Liver (tissue), 9 donors: ENCODE data around the gene TTC39A. TPM values are rescaled to one million over a fixed set of nuclear protein-coding genes. Genes with fewer than 3 reads are reported as not detected.

Experiments
- DNase-seq: peaks from one replicate; pipeline ENCODE4 v3.0.0-alpha.2; 2017; ENCODE audit warnings: low spot score
- H3K27ac ChIP-seq, 2 donors: one replicate each; pipeline ENCODE4 v1.7.0; 2013; ENCODE audit warnings: inconsistent platforms in 2 of 2, low read length in 2 of 2, control low read depth in 1 of 2, low read depth in 1 of 2, mild to moderate bottlenecking in 1 of 2
- H3K27me3 ChIP-seq, 4 donors: one replicate each; pipeline versions ENCODE4 v1.6.1 to v1.7.0; 2013; ENCODE audit warnings: low read length in 3 of 4, inconsistent platforms in 1 of 4, mild to moderate bottlenecking in 1 of 4, moderate library complexity in 1 of 4; ENCODE audit not compliant: control insufficient read depth in 4 of 4, insufficient read depth in 4 of 4
- H3K36me3 ChIP-seq, 4 donors: one replicate each; pipeline versions ENCODE4 v1.6.1 to v1.7.0; 2013; ENCODE audit warnings: low read length in 3 of 4, mild to moderate bottlenecking in 3 of 4, low read depth in 1 of 4, moderate library complexity in 1 of 4; ENCODE audit not compliant: control insufficient read depth in 4 of 4, insufficient read depth in 3 of 4
- H3K4me1 ChIP-seq, 4 donors: one replicate each; pipeline versions ENCODE4 v1.6.1 to v1.7.0; 2013; ENCODE audit warnings: low read length in 3 of 4, mild to moderate bottlenecking in 3 of 4, moderate library complexity in 1 of 4; ENCODE audit not compliant: control insufficient read depth in 4 of 4, insufficient read depth in 4 of 4
- H3K4me3 ChIP-seq, 3 donors: one replicate each; pipeline versions ENCODE4 v1.6.1 to v1.7.0; 2013; ENCODE audit warnings: low read length in 3 of 3, control low read depth in 1 of 3, low read depth in 1 of 3, mild to moderate bottlenecking in 1 of 3
- H3K9ac ChIP-seq, 2 donors: one replicate each; pipeline ENCODE4 v1.7.0; 2013; ENCODE audit warnings: low read length in 2 of 2, mild to moderate bottlenecking in 2 of 2, moderate library complexity in 2 of 2, control low read depth in 1 of 2, low read depth in 1 of 2
- H3K9me3 ChIP-seq, 4 donors: one replicate each; pipeline versions ENCODE4 v1.6.1 to v1.7.0; 2013; ENCODE audit warnings: low read length in 3 of 4; ENCODE audit not compliant: control insufficient read depth in 4 of 4
- ATF3 ChIP-seq: IDR thresholded peaks from 2 replicates; pipeline ENCODE4 v1.6.1; 2016; ENCODE audit warnings: antibody characterized with exemption
- CTCF ChIP-seq: fragments of 150-350 bp; IDR thresholded peaks from 2 replicates; pipeline ENCODE4 v1.5.1; 2017; ENCODE audit warnings: improper control_type of control experiment, low read depth, low read length; ENCODE audit not compliant: missing input control
- EGR1 ChIP-seq, 2 donors: IDR thresholded peaks; 2 replicates each; pipeline ENCODE4 v1.6.1; 2016 to 2018; ENCODE audit warnings: antibody characterized with exemption in 2 of 2, low read depth in 2 of 2
- FOXA1 ChIP-seq: IDR thresholded peaks from 2 replicates; pipeline ENCODE4 v1.6.1; 2016; ENCODE audit warnings: antibody characterized with exemption
- FOXA2 ChIP-seq: IDR thresholded peaks from 2 replicates; pipeline ENCODE4 v1.6.1; 2016; ENCODE audit warnings: antibody characterized with exemption
- HNF4A ChIP-seq, 2 donors: conservative IDR thresholded peaks; 2 replicates each; pipeline ENCODE4 v1.6.1; 2016; ENCODE audit warnings: antibody characterized with exemption in 2 of 2, mild to moderate bottlenecking in 2 of 2
- JUND ChIP-seq, 2 donors: IDR thresholded peaks; 2 replicates each; pipeline ENCODE4 v1.6.1; 2016; ENCODE audit warnings: antibody characterized with exemption in 2 of 2
- MAX ChIP-seq: IDR thresholded peaks from 2 replicates; pipeline ENCODE4 v1.6.1; 2016; ENCODE audit warnings: antibody characterized with exemption
- NR2F2 ChIP-seq: IDR thresholded peaks from 2 replicates; pipeline ENCODE4 v1.6.1; 2016; ENCODE audit warnings: antibody characterized with exemption
- RXRA ChIP-seq, 2 donors: IDR thresholded peaks; 2 replicates each; pipeline ENCODE4 v1.6.1; 2017 to 2018; ENCODE audit warnings: antibody characterized with exemption in 2 of 2, mild to moderate bottlenecking in 1 of 2
- SP1 ChIP-seq: IDR thresholded peaks from 2 replicates; pipeline ENCODE4 v1.6.1; 2018; ENCODE audit warnings: antibody characterized with exemption, mild to moderate bottlenecking
- YY1 ChIP-seq: IDR thresholded peaks from 2 replicates; pipeline ENCODE4 v1.6.1; 2016; ENCODE audit warnings: antibody characterized with exemption, mild to moderate bottlenecking
- ZBTB33 ChIP-seq: IDR thresholded peaks from 2 replicates; pipeline ENCODE4 v1.6.1; 2016; ENCODE audit warnings: antibody characterized with exemption
- WGBS: extraction: QIAGEN DNeasy Blood & Tissue Kit; methylation state at CpG from one replicate; pipeline ENCODE4 v1.1.7; 2013; 5-methylcytosine and 5-hydroxymethylcytosine counted together
- polyA plus RNA-seq, 2 donors: library from polyadenylated mRNA; stranded (reverse) in 1 of 2; unstranded in 1 of 2; fragments of 200-250 nt in 1 of 2; fragments of >200 nt in 1 of 2; fragmentation: Nextera tagmentation in 1 of 2; extraction: Ambion mirVana in 1 of 2; gene quantifications; one replicate each; pipeline versions ENCODE4 v1.2.1 to v1.2.3, GENCODE V29; 2013 to 2015
- total RNA-seq, 2 donors: library from RNA; depleted of rRNA; stranded (reverse); fragments of >200 nt; gene quantifications; one replicate each; pipeline ENCODE4 v1.2.3, GENCODE V29; 2014
- TF ChIP-seq, protein P1 (sequence below): IDR thresholded peaks from 2 replicates; pipeline ENCODE4 v1.6.1; 2016; ENCODE audit warnings: antibody characterized with exemption, mild to moderate bottlenecking
- donor health status: healthy.
- donor health status: healthy.
- donor health status: healthy.
- donor health status: healthy.
- donor health status: healthy.

TTC39A gene
- total and polyA plus RNA-seq, 4 donors, result 0.32 to 1.9 (median 1.4) TPM

DNA sequence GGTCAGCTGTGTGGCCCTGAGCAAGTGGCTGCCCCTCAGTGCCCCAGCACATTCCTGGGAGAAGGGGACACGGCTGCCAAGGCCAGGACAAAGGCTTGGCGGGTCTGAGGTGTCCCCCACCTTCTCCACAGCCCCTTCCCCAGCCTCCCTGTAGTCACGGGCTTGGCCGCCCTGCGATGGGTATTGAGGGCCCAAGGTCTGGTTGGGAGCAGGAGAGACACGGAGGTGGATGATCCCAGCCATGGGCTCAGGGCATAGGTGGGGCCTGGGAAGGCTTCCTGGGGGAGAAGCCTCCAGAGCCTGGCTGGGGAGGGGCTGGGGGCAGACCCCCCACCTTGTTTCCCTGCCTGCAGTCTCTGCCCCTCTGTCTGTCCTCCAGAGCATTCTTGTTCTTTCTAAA, 27.0 kb downstream of the TTC39A start:
- no peaks in the 10 kb centered on the region for H3K36me3 ChIP-seq
- H3K27me3 ChIP-seq, result no peaks in the 10 kb centered on the region
- H3K4me3 ChIP-seq, result no peak overlapping the region

GRCh38 chr1:51302746-51303145, 27.6 kb downstream of the TTC39A start:
- TF ChIP-seq CTCF, result no peak
- no peak for TF ChIP-seq HNF4A (conservative IDR thresholded peaks at IDR 0.05)
- no peak for TF ChIP-seq ATF3
- TF ChIP-seq, protein P1, sequence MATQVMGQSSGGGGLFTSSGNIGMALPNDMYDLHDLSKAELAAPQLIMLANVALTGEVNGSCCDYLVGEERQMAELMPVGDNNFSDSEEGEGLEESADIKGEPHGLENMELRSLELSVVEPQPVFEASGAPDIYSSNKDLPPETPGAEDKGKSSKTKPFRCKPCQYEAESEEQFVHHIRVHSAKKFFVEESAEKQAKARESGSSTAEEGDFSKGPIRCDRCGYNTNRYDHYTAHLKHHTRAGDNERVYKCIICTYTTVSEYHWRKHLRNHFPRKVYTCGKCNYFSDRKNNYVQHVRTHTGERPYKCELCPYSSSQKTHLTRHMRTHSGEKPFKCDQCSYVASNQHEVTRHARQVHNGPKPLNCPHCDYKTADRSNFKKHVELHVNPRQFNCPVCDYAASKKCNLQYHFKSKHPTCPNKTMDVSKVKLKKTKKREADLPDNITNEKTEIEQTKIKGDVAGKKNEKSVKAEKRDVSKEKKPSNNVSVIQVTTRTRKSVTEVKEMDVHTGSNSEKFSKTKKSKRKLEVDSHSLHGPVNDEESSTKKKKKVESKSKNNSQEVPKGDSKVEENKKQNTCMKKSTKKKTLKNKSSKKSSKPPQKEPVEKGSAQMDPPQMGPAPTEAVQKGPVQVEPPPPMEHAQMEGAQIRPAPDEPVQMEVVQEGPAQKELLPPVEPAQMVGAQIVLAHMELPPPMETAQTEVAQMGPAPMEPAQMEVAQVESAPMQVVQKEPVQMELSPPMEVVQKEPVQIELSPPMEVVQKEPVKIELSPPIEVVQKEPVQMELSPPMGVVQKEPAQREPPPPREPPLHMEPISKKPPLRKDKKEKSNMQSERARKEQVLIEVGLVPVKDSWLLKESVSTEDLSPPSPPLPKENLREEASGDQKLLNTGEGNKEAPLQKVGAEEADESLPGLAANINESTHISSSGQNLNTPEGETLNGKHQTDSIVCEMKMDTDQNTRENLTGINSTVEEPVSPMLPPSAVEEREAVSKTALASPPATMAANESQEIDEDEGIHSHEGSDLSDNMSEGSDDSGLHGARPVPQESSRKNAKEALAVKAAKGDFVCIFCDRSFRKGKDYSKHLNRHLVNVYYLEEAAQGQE, result no peak
- TF ChIP-seq ZBTB33, result no peak
- no peak for TF ChIP-seq YY1
- TF ChIP-seq FOXA2, result no peak
- no peak for TF ChIP-seq EGR1 (IDR thresholded peaks at IDR 0.05; ENCODE audit: low read depth in 2 of 2)
- TF ChIP-seq SP1, result no peak
- no peak for TF ChIP-seq RXRA (IDR thresholded peaks at IDR 0.05)
- no peak overlapping the region for H3K9ac ChIP-seq
- no peaks in the 10 kb centered on the region for H3K36me3 ChIP-seq
- H3K27ac ChIP-seq, result no peak overlapping the region
- DNase-seq, result no peak
- no peak overlapping the region for H3K4me3 ChIP-seq
- no peaks in the 10 kb centered on the region for H3K9me3 ChIP-seq
- WGBS, result 92% methylated on average over 7 of the region's 7 CpGs
- H3K27me3 ChIP-seq, result no peaks in the 10 kb centered on the region
- peaks cover 7 to 15% (median 10%) of the 10 kb centered on the region in 4 donors for H3K4me1 ChIP-seq

More for the DNA sequence above, 27.0 kb downstream of the TTC39A start:
- Histone ChIP-seq H3K4me1 (peaks cover 7 to 12% (median 10%) of the 10 kb centered on the region in 4 donors), H3K9me3 (no peaks in the 10 kb centered on the region), H3K27ac (no peak overlapping the region), H3K9ac (no peak overlapping the region)
- no peak for DNase-seq
- 93% methylated on average over 6 of the region's 6 CpGs for WGBS
- no peak for TF ChIP-seq YY1
- TF ChIP-seq, protein P1, result no peak
- TF ChIP-seq RXRA (IDR thresholded peaks at IDR 0.05), result no peak
- TF ChIP-seq JUND (IDR thresholded peaks at IDR 0.05), result no peak
- no peak for TF ChIP-seq SP1
- TF ChIP-seq NR2F2, result no peak
- no peak for TF ChIP-seq HNF4A (conservative IDR thresholded peaks at IDR 0.05)
- no peak for TF ChIP-seq MAX
- no peak for TF ChIP-seq FOXA1
